Adrenal gland (tissue), 12 donors: Measurements from ENCODE around the gene TEX11. TPM values are rescaled to one million over a fixed set of nuclear protein-coding genes. Genes with fewer than 3 reads are reported as not detected.

Experiments
- DNase-seq, 7 donors: peaks; one replicate each; pipeline ENCODE4 v3.0.0-alpha.2; 2019 to 2020
- H3K27ac ChIP-seq, 5 donors: fragments of 200-600 bp; sonication (generic) in 4 of 5; 1 replicate in 3 of 5; 2 replicates in 2 of 5; pipeline versions ENCODE4 v1.5.1 to v1.8.0; 2016 to 2020; ENCODE audit warnings: mild to moderate bottlenecking in 1 of 5
- H3K27me3 ChIP-seq: fragments of 200-600 bp; 2 replicates; pipeline ENCODE4 v1.8.0; 2021
- H3K36me3 ChIP-seq, 2 donors: fragments of 200-600 bp; replicated peaks in 1 of 2; 1 replicate in 1 of 2; 2 replicates in 1 of 2; pipeline versions ENCODE4 v1.5.1 to v1.8.0; 2018 to 2022
- H3K4me1 ChIP-seq, 2 donors: fragments of 200-600 bp; replicated peaks in 1 of 2; 1 replicate in 1 of 2; 2 replicates in 1 of 2; pipeline versions ENCODE4 v1.5.1 to v1.8.0; 2018 to 2021
- H3K4me3 ChIP-seq, 4 donors: fragments of 200-600 bp; sonication (generic) in 3 of 4; one replicate each; pipeline ENCODE4 v1.5.1; 2016 to 2018
- H3K9me3 ChIP-seq, 3 donors: fragments of 200-600 bp; sonication (generic) in 1 of 3; replicated peaks in 1 of 3; 1 replicate in 2 of 3; 2 replicates in 1 of 3; pipeline versions ENCODE4 v1.5.1 to v1.8.0; 2016 to 2021
- POLR2A ChIP-seq, 2 donors: fragments of 450-650 bp; IDR thresholded peaks; one replicate each; pipeline ENCODE4 v1.6.1; 2017; ENCODE audit warnings: antibody characterized with exemption in 2 of 2, mild to moderate bottlenecking in 2 of 2, moderate library complexity in 1 of 2
- WGBS, 4 donors: extraction: QIAGEN DNeasy Blood & Tissue Kit in 2 of 4; methylation state at CpG; one replicate each; pipeline versions ENCODE4 v1.1.5 to v1.1.7; 2013 to 2017; 5-methylcytosine and 5-hydroxymethylcytosine counted together
- intact Hi-C, 2 donors: fragments of 100-400 bp; cut with DNase I; formaldehyde crosslinking; loops; one replicate each; pipeline versions ENCODE4 v1.14.1 to v1.15.0; 2022 to 2023
- polyA plus RNA-seq, 3 donors: library from polyadenylated mRNA; stranded (reverse); fragments of 200-250 nt in 2 of 3; fragments of 350-450 nt in 1 of 3; fragmentation: Illumina TruSeq in 1 of 3; extraction: RNeasy Lipid Tissue Mini Kit (QIAGEN cat#74804) in 1 of 3; gene quantifications; one replicate each; pipeline ENCODE4 v1.2.3, GENCODE V29; 2013 to 2014
- total RNA-seq, 9 donors: library from RNA; depleted of rRNA in 4 of 9; stranded (reverse); fragments of >200 nt in 4 of 9; fragments of 120-200 nt in 1 of 9; fragmentation: NEBNext Ultra II Directional in 1 of 9; extraction: Animal tissue kit (Norgen Biotek cat#: 25700) in 1 of 9; gene quantifications; one replicate each; pipeline versions ENCODE4 v1.1.0 to v1.2.4, GENCODE V29; 2013 to 2023
- TF ChIP-seq, protein P1 (sequence below), 6 experiments: fragments of 450-650 bp in 4 of 6; fragments of 200-600 bp in 2 of 6; sonication (generic) in 1 of 6; IDR thresholded peaks; 1 replicate in 5 of 6; 2 replicates in 1 of 6; pipeline versions ENCODE4 v1.5.1 to v1.8.0; 2016 to 2021; ENCODE audit warnings: antibody characterized with exemption in 6 of 6, mild to moderate bottlenecking in 2 of 6, moderate library complexity in 1 of 6
- donor health status: healthy with polysubstance abuse.
- donor health status: Bipolar disorder and iron deficiency.
- donor health status: DM: yes; HTN: yes; CAD: no.
- donor health status: DM: no; HTN: no; CAD: no.
- donor health status: DM: no; HTN: no; CAD: no.
- donor health status: DM: yes; HTN: yes; CAD: no.

Gene TEX11
- total and polyA plus RNA-seq, 12 donors = 0.13 TPM; not detected in 11

DNA sequence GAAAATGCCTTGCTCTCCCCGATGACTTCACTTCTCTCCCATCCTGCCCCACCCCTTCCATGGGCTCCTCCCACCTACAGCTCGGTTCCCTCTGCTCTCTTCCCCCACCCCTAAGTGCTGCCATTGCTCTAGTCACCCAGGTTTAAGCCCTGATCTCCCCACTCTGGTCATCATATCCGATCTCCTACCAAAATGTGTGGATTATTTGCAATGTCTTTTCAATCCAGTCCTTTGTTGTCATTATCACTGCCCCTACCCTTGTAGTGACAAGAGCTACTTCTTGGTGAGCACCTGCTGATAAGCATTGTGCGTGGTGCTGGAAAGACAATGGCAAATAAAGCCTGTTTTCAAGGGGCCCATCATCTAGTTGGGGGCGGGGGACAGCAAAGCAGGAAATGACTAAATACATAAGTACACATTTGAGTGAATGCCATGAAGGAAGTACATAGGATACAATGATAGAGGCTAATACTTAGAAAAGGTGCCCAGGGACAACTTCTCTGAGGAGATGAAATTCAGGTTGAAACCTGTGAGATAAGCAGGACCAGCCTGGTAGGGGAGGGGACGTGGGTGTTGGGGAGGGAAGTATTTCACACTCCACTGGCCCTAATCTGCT is 400.1 kb downstream of the TEX11 start:
- WGBS, 4 donors = 49 to 56% (median 53%) methylated on average over 5 to 6 of the region's 6 CpGs
- TF ChIP-seq, protein P1, sequence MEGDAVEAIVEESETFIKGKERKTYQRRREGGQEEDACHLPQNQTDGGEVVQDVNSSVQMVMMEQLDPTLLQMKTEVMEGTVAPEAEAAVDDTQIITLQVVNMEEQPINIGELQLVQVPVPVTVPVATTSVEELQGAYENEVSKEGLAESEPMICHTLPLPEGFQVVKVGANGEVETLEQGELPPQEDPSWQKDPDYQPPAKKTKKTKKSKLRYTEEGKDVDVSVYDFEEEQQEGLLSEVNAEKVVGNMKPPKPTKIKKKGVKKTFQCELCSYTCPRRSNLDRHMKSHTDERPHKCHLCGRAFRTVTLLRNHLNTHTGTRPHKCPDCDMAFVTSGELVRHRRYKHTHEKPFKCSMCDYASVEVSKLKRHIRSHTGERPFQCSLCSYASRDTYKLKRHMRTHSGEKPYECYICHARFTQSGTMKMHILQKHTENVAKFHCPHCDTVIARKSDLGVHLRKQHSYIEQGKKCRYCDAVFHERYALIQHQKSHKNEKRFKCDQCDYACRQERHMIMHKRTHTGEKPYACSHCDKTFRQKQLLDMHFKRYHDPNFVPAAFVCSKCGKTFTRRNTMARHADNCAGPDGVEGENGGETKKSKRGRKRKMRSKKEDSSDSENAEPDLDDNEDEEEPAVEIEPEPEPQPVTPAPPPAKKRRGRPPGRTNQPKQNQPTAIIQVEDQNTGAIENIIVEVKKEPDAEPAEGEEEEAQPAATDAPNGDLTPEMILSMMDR (IDR thresholded peaks at IDR 0.05) = no peak
- no peak for TF ChIP-seq POLR2A (IDR thresholded peaks at IDR 0.05)
- Histone ChIP-seq H3K9me3 (no peaks in the 10 kb centered on the region), H3K27me3 (peaks cover 15% of the 10 kb centered on the region), H3K4me1 (no peaks in the 10 kb centered on the region), H3K36me3 (no peaks in the 10 kb centered on the region), H3K27ac (no peak overlapping the region), H3K4me3 (no peak overlapping the region)
- intact Hi-C loops = no loop called here
- no peak for DNase-seq

GRCh38 chrX:70505451-70505841 is 403.1 kb downstream of the TEX11 start:
- intact Hi-C loops = no loop called here
- TF ChIP-seq POLR2A (IDR thresholded peaks at IDR 0.05) = no peak
- TF ChIP-seq, protein P1 (IDR thresholded peaks at IDR 0.05) = no peak
- 48 to 60% (median 53%) methylated on average over 4 of the region's 4 CpGs for WGBS, 4 donors
- DNase-seq = no peak
- Histone ChIP-seq H3K9me3 (no peaks in the 10 kb centered on the region), H3K36me3 (no peaks in the 10 kb centered on the region), H3K27me3 (peaks cover 14% of the 10 kb centered on the region), H3K4me1 (no peaks in the 10 kb centered on the region), H3K4me3 (no peak overlapping the region), H3K27ac (no peak overlapping the region)

DNA sequence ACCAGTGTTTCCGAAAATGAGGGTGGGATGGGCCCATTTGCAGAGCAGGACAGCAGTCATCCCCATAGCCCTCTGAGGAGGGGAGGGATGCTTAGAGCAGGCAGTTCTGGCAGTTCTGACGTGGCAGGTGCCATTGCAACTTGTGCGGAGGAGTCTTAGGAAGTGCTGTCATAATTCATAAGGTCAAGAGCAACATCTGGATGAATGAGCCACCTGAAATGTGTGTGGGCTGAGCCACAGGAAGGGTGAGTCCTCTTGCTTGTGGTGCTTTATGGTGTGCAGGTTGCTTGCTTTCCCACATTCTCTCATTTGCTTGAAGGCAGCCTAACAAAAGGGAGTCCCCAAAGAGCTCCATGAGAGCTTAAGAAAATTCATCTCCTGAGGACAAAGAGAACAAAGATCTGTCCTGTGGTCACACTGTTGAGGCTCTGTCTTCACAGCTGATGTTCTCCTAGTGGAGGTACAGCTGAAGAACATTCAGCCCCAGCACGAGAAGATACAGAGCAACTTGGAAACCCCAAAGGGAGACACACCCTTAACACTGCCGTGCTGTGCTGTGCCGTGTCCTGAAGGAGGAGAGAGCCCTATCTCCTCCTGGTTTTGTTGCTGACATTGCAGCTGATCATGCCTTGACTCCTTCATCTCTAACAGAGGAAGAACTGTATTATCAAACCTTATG is 403.6 kb downstream of the TEX11 start:
- TF ChIP-seq, protein P1 (IDR thresholded peaks at IDR 0.05) = no peak
- H3K4me1 ChIP-seq = no peaks in the 10 kb centered on the region
- no peak overlapping the region for H3K27ac ChIP-seq
- DNase-seq = no peak
- intact Hi-C loops = no loop called here
- H3K36me3 ChIP-seq = no peaks in the 10 kb centered on the region
- 75 to 93% (median 80%) methylated on average over 3 to 6 of the region's 6 CpGs for WGBS, 4 donors
- H3K9me3 ChIP-seq = no peaks in the 10 kb centered on the region
- no peak overlapping the region for H3K4me3 ChIP-seq
- peaks cover 8% of the 10 kb centered on the region for H3K27me3 ChIP-seq

GRCh38 chrX:70500826-70501225 is 407.7 kb downstream of the TEX11 start:
- WGBS, 4 donors = 76 to 96% (median 89%) methylated on average over 4 of the region's 4 CpGs
- Histone ChIP-seq H3K27ac (no peak overlapping the region), H3K4me1 (no peaks in the 10 kb centered on the region), H3K9me3 (no peaks in the 10 kb centered on the region), H3K27me3 (no peaks in the 10 kb centered on the region), H3K4me3 (no peak overlapping the region), H3K36me3 (no peaks in the 10 kb centered on the region)
- no peak for DNase-seq
- TF ChIP-seq POLR2A (IDR thresholded peaks at IDR 0.05) = no peak
- TF ChIP-seq, protein P1 (IDR thresholded peaks at IDR 0.05) = no peak
- intact Hi-C loops = no loop called here
